Measurements from ENCODE around the gene ALPP. TPM values are rescaled to one million over a fixed set of nuclear protein-coding genes. Genes with fewer than 3 reads are reported as not detected.
"Not testable (repeated sequence)": the region's sequence is repeated elsewhere in the genome, so short reads cannot be mapped to it uniquely, and the experiment has no call there.

Gene ALPP
- total and polyA plus RNA-seq, 9 donors: 0.09 to 0.30 TPM; not detected in 7

- Histone ChIP-seq H3K36me3 (ENCODE audit: control insufficient read depth, insufficient read depth, low read length) (no peaks in the 10 kb centered on the region), H3K4me1 (ENCODE audit: control insufficient read depth, insufficient read depth, low read length) (peaks cover 25% of the 10 kb centered on the region), H3K9me3 (replicated peaks; ENCODE audit: control insufficient read depth, low read depth, low read length) (peaks cover 11% of the 10 kb centered on the region), H3K4me3 (ENCODE audit: low read length) (no peak overlapping the region), H3K27ac (ENCODE audit: low read length) (no peak overlapping the region), H3K27me3 (ENCODE audit: control insufficient read depth, insufficient read depth, low read length) (peaks cover 76% of the 10 kb centered on the region)
- 87% methylated on average over 3 of the region's 5 CpGs for WGBS (ENCODE audit: insufficient coverage)
- no peak for DNase-seq
Observed at GRCh38 chr2:232417489-232417888, 38.9 kb downstream of the ALPP start.

DNA sequence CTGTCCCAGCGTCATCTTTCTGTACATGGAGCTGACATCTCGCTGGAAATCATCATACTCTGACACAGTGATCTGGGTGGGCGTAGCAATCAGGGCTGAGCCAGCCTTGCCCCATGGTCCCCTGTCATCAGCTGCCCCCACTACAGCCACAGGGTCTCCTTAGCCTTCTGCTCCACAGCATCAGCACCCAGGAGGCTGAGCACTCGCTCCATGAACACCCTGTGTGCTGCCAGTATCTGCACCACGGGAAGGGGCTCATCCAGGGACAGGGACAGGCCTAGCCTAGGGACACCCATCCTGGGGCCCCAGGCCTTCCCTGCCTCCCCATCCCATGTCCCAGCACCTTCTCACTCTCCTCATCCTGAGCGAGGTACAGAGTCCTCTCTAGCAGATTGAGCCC, 39.5 kb downstream of the ALPP start:
- WGBS (ENCODE audit: insufficient coverage): 51% methylated on average over 4 of the region's 6 CpGs
- H3K27ac ChIP-seq (ENCODE audit: low read length): no peak overlapping the region
- peaks cover 12% of the 10 kb centered on the region for H3K9me3 ChIP-seq (replicated peaks; ENCODE audit: control insufficient read depth, low read depth, low read length)
- no peaks in the 10 kb centered on the region for H3K36me3 ChIP-seq (ENCODE audit: control insufficient read depth, insufficient read depth, low read length)
- H3K27me3 ChIP-seq (ENCODE audit: control insufficient read depth, insufficient read depth, low read length): peaks cover 74% of the 10 kb centered on the region
- H3K4me3 ChIP-seq (ENCODE audit: low read length): no peak overlapping the region
- H3K4me1 ChIP-seq (ENCODE audit: control insufficient read depth, insufficient read depth, low read length): peaks cover 25% of the 10 kb centered on the region
- no peak for DNase-seq

DNA sequence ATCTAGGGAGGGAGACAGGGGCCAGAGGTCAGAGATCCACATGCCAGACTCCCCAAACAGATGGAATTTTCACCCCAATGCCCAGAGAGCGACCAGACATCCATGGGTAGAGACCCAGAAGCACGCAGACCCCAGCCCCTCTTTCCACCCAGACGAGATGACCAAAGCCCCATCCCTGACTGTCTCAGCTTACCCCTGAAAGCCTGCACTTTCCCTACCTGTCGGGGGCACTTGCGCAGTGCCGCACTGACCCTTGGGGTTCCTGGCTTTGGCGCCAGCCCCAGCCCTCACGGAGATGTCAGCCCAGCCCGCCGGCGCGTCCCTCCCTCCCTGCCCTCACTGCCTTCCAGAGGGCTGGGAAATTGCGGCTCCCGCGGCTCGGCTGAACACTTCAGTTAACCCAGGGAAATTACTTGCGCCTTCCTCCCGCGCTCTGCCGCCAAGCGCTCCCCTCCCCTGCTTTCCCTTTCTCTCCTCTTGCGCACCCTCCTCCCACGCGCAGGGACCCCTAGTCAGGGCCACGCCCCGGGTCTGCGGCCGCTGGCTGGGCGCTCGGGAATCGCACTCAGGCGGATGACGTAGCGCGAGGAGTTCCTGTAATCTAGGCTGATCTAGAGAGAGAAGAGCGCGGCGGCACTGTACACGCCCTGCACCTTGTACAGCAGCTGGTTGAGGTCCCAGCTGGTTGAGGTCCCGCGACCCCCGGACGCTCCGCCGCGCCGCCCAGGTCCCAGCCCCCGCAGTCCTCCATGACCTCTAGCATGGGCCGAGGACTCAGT, 40.1 kb downstream of the ALPP start:
- no peaks in the 10 kb centered on the region for H3K36me3 ChIP-seq (ENCODE audit: control insufficient read depth, insufficient read depth, low read length)
- peaks cover 77% of the 10 kb centered on the region for H3K27me3 ChIP-seq (ENCODE audit: control insufficient read depth, insufficient read depth, low read length)
- H3K9me3 ChIP-seq (replicated peaks; ENCODE audit: control insufficient read depth, low read depth, low read length): peaks cover 12% of the 10 kb centered on the region
- peaks cover 25% of the 10 kb centered on the region for H3K4me1 ChIP-seq (ENCODE audit: control insufficient read depth, insufficient read depth, low read length)
- 1% methylated on average over 49 of the region's 49 CpGs for WGBS (ENCODE audit: insufficient coverage)
- peak; percentile 48 for DNase-seq
- H3K4me3 ChIP-seq (ENCODE audit: low read length): peak overlapping the region; percentile 19
- H3K27ac ChIP-seq (ENCODE audit: low read length): no peak overlapping the region

GRCh38 chr2:232419245-232420072, 40.9 kb downstream of the ALPP start:
- H3K27me3 ChIP-seq (ENCODE audit: control insufficient read depth, insufficient read depth, low read length): peaks cover 78% of the 10 kb centered on the region
- no peak overlapping the region for H3K27ac ChIP-seq (ENCODE audit: low read length)
- H3K4me3 ChIP-seq (ENCODE audit: low read length): no peak overlapping the region
- no peak for DNase-seq
- H3K36me3 ChIP-seq (ENCODE audit: control insufficient read depth, insufficient read depth, low read length): no peaks in the 10 kb centered on the region
- peaks cover 25% of the 10 kb centered on the region for H3K4me1 ChIP-seq (ENCODE audit: control insufficient read depth, insufficient read depth, low read length)
- WGBS (ENCODE audit: insufficient coverage): 2% methylated on average over 76 of the region's 79 CpGs
- H3K9me3 ChIP-seq (replicated peaks; ENCODE audit: control insufficient read depth, low read depth, low read length): peaks cover 12% of the 10 kb centered on the region

- no peaks in the 10 kb centered on the region for H3K36me3 ChIP-seq (ENCODE audit: control insufficient read depth, insufficient read depth, low read length)
- no peak for DNase-seq
- H3K27me3 ChIP-seq (ENCODE audit: control insufficient read depth, insufficient read depth, low read length): peaks cover 76% of the 10 kb centered on the region
- WGBS (ENCODE audit: insufficient coverage): 0% methylated on average over 11 of the region's 22 CpGs
- H3K27ac ChIP-seq (ENCODE audit: low read length): no peak overlapping the region
- H3K4me3 ChIP-seq (ENCODE audit: low read length): no peak overlapping the region
- peaks cover 25% of the 10 kb centered on the region for H3K4me1 ChIP-seq (ENCODE audit: control insufficient read depth, insufficient read depth, low read length)
- peaks cover 12% of the 10 kb centered on the region for H3K9me3 ChIP-seq (replicated peaks; ENCODE audit: control insufficient read depth, low read depth, low read length)
Observed at GRCh38 chr2:232420073-232420454, 41.5 kb downstream of the ALPP start.

DNA sequence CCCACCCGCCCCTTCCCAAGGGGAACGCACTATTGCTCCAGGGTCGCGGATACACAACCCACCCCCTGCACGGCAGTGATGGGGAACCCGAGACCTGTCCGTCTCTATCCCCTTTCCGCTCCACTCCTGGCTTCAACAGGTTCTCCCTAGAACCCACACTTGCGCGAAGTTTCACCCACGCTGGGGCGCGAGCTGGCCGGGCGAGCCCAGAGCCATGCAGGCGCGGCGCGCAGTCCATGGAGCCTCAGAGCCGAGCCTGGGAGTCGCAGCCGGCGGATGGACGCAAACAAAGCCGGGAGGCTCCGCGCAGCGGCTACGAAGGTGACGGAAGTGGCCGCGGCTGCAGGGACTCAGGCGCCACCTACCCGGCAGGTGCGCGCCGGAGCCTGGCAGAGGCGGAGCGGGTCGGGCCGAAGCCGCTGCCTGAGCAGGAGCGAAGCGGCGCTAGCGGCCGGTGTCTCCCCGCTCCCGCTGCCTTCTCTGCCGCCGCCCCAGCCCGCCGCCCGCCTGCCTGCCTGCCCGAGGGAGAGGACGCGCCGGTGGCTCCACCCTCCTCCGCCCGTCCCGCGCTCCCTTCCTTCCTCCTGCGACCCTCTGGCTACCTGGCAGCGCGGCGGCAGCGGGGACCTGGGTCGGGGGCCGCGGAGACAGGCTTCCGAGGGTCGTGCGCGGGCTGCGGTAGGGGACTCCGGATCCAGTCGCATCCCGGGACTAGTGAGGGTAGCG, 42.1 kb downstream of the ALPP start:
- Histone ChIP-seq H3K27me3 (ENCODE audit: control insufficient read depth, insufficient read depth, low read length) (peaks cover 75% of the 10 kb centered on the region), H3K36me3 (ENCODE audit: control insufficient read depth, insufficient read depth, low read length) (no peaks in the 10 kb centered on the region), H3K4me3 (ENCODE audit: low read length) (no peak overlapping the region), H3K9me3 (replicated peaks; ENCODE audit: control insufficient read depth, low read depth, low read length) (peaks cover 12% of the 10 kb centered on the region), H3K27ac (ENCODE audit: low read length) (no peak overlapping the region), H3K4me1 (ENCODE audit: control insufficient read depth, insufficient read depth, low read length) (peaks cover 25% of the 10 kb centered on the region)
- no peak for DNase-seq
- under 1% methylated on average over 78 of the region's 79 CpGs for WGBS (ENCODE audit: insufficient coverage)

DNA sequence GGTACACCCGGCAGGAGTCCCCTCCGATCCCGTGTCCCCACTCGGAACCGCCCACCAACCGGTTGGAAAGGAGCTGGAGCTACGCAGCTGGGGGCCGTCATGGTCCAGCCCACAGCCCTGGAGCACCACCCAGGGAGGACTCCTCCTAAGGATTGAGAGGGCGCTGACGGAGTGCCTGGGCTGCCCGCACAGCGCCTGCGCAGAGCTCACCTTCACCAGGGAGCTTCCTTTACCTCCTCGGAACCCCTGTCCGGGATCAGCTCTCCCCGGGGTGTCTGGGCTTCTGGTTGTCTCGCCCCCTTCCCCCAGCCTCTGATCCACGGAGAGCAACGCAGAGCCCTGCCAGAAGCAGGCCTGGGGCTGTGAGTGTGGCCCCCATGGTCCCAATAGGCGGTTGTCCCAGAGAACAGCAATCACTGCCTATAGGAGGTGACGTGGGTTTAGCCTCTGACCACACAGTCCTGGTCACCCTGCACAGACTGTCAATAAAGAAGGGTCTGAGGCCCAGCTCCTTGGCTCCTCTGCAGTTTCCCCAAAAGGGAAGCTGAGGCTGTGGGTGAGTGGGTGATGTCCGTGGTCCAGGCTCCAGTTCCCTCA, 42.7 kb downstream of the ALPP start:
- H3K36me3 ChIP-seq (ENCODE audit: control insufficient read depth, insufficient read depth, low read length): no peaks in the 10 kb centered on the region
- H3K27ac ChIP-seq (ENCODE audit: low read length): no peak overlapping the region
- H3K27me3 ChIP-seq (ENCODE audit: control insufficient read depth, insufficient read depth, low read length): peaks cover 71% of the 10 kb centered on the region
- H3K9me3 ChIP-seq (replicated peaks; ENCODE audit: control insufficient read depth, low read depth, low read length): peaks cover 12% of the 10 kb centered on the region
- no peak overlapping the region for H3K4me3 ChIP-seq (ENCODE audit: low read length)
- H3K4me1 ChIP-seq (ENCODE audit: control insufficient read depth, insufficient read depth, low read length): peaks cover 25% of the 10 kb centered on the region
- no peak for DNase-seq
- WGBS (ENCODE audit: insufficient coverage): 14% methylated on average over 19 of the region's 22 CpGs

DNA sequence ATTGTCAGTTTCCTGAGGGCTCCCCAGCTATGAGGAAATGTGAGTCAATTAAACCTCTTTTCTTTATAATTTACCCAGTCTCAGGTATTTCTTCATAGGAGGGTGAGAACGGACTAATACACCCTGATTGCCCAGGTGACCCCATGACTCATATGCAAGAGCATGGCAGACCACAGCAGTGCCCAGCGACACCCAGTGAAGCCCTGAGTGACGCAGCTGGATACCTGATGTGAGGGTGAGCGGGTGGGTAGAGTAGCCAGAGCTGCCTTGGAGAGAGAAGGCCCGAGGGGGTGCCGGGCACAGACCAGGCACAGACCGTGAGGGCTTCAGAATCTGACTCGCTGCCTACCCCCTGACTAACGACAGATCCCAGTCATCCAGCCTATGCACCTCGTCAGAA, 43.5 kb downstream of the ALPP start:
- 96% methylated on average over 7 of the region's 10 CpGs for WGBS (ENCODE audit: insufficient coverage)
- H3K27me3 ChIP-seq (ENCODE audit: control insufficient read depth, insufficient read depth, low read length): peaks cover 65% of the 10 kb centered on the region
- DNase-seq: no peak

DNA sequence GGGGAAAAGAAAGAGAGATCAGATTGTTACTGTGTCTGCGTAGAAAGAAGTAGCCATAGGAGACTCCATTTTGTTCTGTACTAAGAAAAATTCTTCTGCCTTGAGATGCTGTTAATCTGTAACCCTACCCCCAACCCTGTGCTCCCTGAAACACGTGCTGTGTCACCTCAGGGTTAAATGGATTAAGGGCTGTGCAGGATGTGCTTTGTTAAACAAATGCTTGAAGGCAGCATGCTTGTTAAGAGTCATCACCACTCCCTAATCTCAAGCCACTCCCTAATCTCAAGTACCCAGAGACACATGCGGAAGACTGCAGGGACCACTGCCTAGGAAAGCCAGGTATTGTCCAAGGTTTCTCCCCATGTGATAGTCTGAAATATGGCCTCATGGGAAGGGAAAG, 44.4 kb downstream of the ALPP start:
- no CpG with 5 or more reads among the region's 3 CpGs for WGBS (ENCODE audit: insufficient coverage)
- Histone ChIP-seq H3K27me3 (ENCODE audit: control insufficient read depth, insufficient read depth, low read length) (peaks cover 56% of the 10 kb centered on the region), H3K4me1 (ENCODE audit: control insufficient read depth, insufficient read depth, low read length) (peaks cover 24% of the 10 kb centered on the region), H3K9me3 (replicated peaks; ENCODE audit: control insufficient read depth, low read depth, low read length) (peaks cover 12% of the 10 kb centered on the region)
- not testable (repeated sequence) for H3K36me3 ChIP-seq (ENCODE audit: control insufficient read depth, insufficient read depth, low read length); H3K4me3 ChIP-seq (ENCODE audit: low read length); H3K27ac ChIP-seq (ENCODE audit: low read length); DNase-seq

More for the DNA sequence above, 43.5 kb downstream of the ALPP start:
- no peaks in the 10 kb centered on the region for H3K36me3 ChIP-seq (ENCODE audit: control insufficient read depth, insufficient read depth, low read length)
- peaks cover 12% of the 10 kb centered on the region for H3K9me3 ChIP-seq (replicated peaks; ENCODE audit: control insufficient read depth, low read depth, low read length)
- no peak overlapping the region for H3K4me3 ChIP-seq (ENCODE audit: low read length)
- no peak overlapping the region for H3K27ac ChIP-seq (ENCODE audit: low read length)
- H3K4me1 ChIP-seq (ENCODE audit: control insufficient read depth, insufficient read depth, low read length): peaks cover 25% of the 10 kb centered on the region
